OCI-LY3 (cell line): ENCODE measurements around the gene P2RX4.

ENCODE experiments used
- H2AFZ ChIP-seq: fragments of 200-600, 300-600 bp; shearing (Covaris generic); 2 replicates; pipeline ENCODE4 v1.6.0; 2014; ENCODE audit warnings: antibody characterized with exemption, low read depth, low read length
- H3K27ac ChIP-seq: fragments of 200-600, 300-600 bp; sonication (generic); 2 replicates; pipeline ENCODE4 v1.5.1; 2014; ENCODE audit warnings: mild to moderate bottlenecking, low read length, moderate library complexity, mixed read lengths
- H3K27me3 ChIP-seq: fragments of 200-600, 300-600 bp; sonication (generic); 2 replicates; pipeline ENCODE4 v1.6.1; 2014; ENCODE audit warnings: low read depth, low read length, mixed read lengths
- H3K36me3 ChIP-seq: fragments of 200-600, 300-600 bp; sonication (generic); replicated peaks from 2 replicates; pipeline ENCODE3; 2014; ENCODE audit warnings: low read depth, low read length, mixed read lengths
- H3K4me1 ChIP-seq: fragments of 300-600, 200-600 bp; sonication (generic); 2 replicates; pipeline ENCODE4 v1.6.1; 2014; ENCODE audit warnings: low read length, mixed read lengths
- H3K4me2 ChIP-seq: fragments of 200-600, 300-600 bp; sonication (generic); 2 replicates; pipeline ENCODE4 v1.6.1; 2014; ENCODE audit warnings: low read length, mixed read lengths
- H3K4me3 ChIP-seq: fragments of 300-600, 200-600 bp; sonication (generic); 2 replicates; pipeline ENCODE4 v1.5.1; 2014; ENCODE audit warnings: antibody characterized with exemption, mild to moderate bottlenecking, low read length, moderate library complexity
- H3K79me2 ChIP-seq: fragments of 300-600, 200-600 bp; shearing (Covaris generic); 2 replicates; pipeline ENCODE4 v1.6.1; 2014; ENCODE audit warnings: mild to moderate bottlenecking, low read length, mixed read lengths
- H3K9ac ChIP-seq: fragments of 300-600, 200-600 bp; shearing (Covaris generic); 2 replicates; pipeline ENCODE4 v1.6.0; 2014; ENCODE audit warnings: mild to moderate bottlenecking, low read length, moderate library complexity
- H3K9me3 ChIP-seq: fragments of 200-600, 300-600 bp; shearing (Covaris generic); 2 replicates; pipeline ENCODE4 v1.6.1; 2014; ENCODE audit warnings: low read length, mixed read lengths; ENCODE audit not compliant: insufficient read depth
- H4K20me1 ChIP-seq: fragments of 200-600, 300-600 bp; sonication (generic); 2 replicates; pipeline ENCODE4 v1.6.1; 2016; ENCODE audit warnings: low read length, mixed read lengths; ENCODE audit not compliant: insufficient read depth
- CTCF ChIP-seq: fragments of 200-600, 300-600 bp; sonication (generic); IDR thresholded peaks from 2 replicates; pipeline ENCODE4 v1.5.1; 2014; ENCODE audit warnings: antibody characterized with exemption, low read length, low read depth
- EZH2phosphoT487 ChIP-seq: fragments of 200-600 bp; shearing (Covaris generic); IDR thresholded peaks from 2 replicates; pipeline ENCODE4 v1.6.1; 2018; ENCODE audit warnings: antibody characterized with exemption, mixed run types, low read depth

The P2RX4 gene

GRCh38 chr12:121214166-121214777 is 4.3 kb downstream of the P2RX4 start:
- peaks cover 8% of the 10 kb centered on the region for H3K4me1 ChIP-seq
- no peak overlapping the region for H3K27ac ChIP-seq
- H3K9ac ChIP-seq: no peak overlapping the region
- no peaks in the 10 kb centered on the region for H4K20me1 ChIP-seq
- no peak overlapping the region for H3K4me3 ChIP-seq
- H3K79me2 ChIP-seq: peaks cover 5% of the 10 kb centered on the region
- no peak for TF ChIP-seq CTCF
- no peak for TF ChIP-seq EZH2phosphoT487
- no peak overlapping the region for H3K4me2 ChIP-seq
- H3K36me3 ChIP-seq: no peaks in the 10 kb centered on the region
- H2AFZ ChIP-seq: no peak overlapping the region
- H3K9me3 ChIP-seq: no peaks in the 10 kb centered on the region
- H3K27me3 ChIP-seq: no peaks in the 10 kb centered on the region

DNA sequence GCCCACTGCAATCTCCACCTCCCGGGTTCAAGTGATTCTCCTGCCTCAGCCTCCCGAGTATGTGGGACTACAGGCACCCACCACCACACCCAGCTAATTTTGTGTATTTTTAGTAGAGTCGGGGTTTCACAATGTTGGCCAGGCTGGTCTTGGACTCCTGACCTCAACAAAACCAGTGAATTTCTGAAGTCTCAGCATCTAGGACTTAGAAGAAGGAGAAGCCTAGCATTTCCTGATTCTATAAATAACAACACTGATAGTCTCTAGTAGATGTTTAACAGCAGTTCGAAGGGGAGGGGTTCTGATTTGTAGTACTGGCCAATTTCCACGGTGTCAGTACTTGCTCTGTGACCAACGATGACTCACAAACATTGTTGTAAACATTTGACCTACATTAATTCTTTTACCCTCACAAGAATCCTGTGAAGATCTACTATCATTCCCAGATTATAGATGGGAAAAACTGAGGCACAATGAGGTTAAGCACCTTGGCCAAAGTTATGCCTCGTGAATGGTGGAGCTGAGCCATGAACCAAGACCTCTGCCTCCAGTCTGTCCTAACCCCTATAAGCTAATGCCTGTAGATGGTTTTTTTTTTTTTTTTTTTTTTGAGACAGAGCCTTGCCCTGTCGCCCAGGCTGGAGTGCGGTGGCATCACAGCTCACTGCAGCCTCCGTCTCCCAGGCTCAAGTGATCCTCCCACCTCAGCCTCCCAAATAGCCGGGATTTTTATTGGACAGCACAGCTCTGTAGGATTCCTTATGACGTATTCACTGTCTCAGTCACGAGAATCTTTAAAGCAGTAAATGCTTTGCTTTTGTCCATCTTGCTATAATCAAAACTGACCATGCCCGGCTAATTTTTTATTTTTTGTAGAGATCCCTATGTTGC is 5.2 kb downstream of the P2RX4 start:
- no peak overlapping the region for H3K4me2 ChIP-seq
- peaks cover 6% of the 10 kb centered on the region for H3K4me1 ChIP-seq
- H3K36me3 ChIP-seq: no peaks in the 10 kb centered on the region
- no peak overlapping the region for H3K9ac ChIP-seq
- H4K20me1 ChIP-seq: no peaks in the 10 kb centered on the region
- peaks cover 5% of the 10 kb centered on the region for H3K79me2 ChIP-seq
- no peak for TF ChIP-seq EZH2phosphoT487
- no peak for TF ChIP-seq CTCF
- H3K27me3 ChIP-seq: no peaks in the 10 kb centered on the region
- H3K27ac ChIP-seq: no peak overlapping the region
- no peak overlapping the region for H3K4me3 ChIP-seq
- no peak overlapping the region for H2AFZ ChIP-seq
- no peaks in the 10 kb centered on the region for H3K9me3 ChIP-seq

- no peak overlapping the region for H3K27ac ChIP-seq
- no peak overlapping the region for H3K4me2 ChIP-seq
- H3K4me1 ChIP-seq: no peaks in the 10 kb centered on the region
- TF ChIP-seq EZH2phosphoT487: no peak
- TF ChIP-seq CTCF: no peak
- H2AFZ ChIP-seq: no peak overlapping the region
- no peaks in the 10 kb centered on the region for H3K9me3 ChIP-seq
- H3K9ac ChIP-seq: no peak overlapping the region
- no peaks in the 10 kb centered on the region for H4K20me1 ChIP-seq
- H3K4me3 ChIP-seq: no peak overlapping the region
- no peaks in the 10 kb centered on the region for H3K79me2 ChIP-seq
- H3K27me3 ChIP-seq: no peaks in the 10 kb centered on the region
- no peaks in the 10 kb centered on the region for H3K36me3 ChIP-seq
Observed at GRCh38 chr12:121216102-121216501, 6.2 kb downstream of the P2RX4 start.

GRCh38 chr12:121217063-121217462 is 7.1 kb downstream of the P2RX4 start:
- Histone ChIP-seq H3K4me2 (no peak overlapping the region), H3K27ac (no peak overlapping the region), H3K9me3 (no peaks in the 10 kb centered on the region), H3K36me3 (no peaks in the 10 kb centered on the region), H3K4me1 (no peaks in the 10 kb centered on the region), H3K4me3 (no peak overlapping the region), H4K20me1 (no peaks in the 10 kb centered on the region), H3K27me3 (no peaks in the 10 kb centered on the region), H3K79me2 (no peaks in the 10 kb centered on the region), H2AFZ (no peak overlapping the region), H3K9ac (no peak overlapping the region)
- TF ChIP-seq EZH2phosphoT487 (no peak), CTCF (no peak)
